ENCODE results near the gene VSTM2L.

DNA sequence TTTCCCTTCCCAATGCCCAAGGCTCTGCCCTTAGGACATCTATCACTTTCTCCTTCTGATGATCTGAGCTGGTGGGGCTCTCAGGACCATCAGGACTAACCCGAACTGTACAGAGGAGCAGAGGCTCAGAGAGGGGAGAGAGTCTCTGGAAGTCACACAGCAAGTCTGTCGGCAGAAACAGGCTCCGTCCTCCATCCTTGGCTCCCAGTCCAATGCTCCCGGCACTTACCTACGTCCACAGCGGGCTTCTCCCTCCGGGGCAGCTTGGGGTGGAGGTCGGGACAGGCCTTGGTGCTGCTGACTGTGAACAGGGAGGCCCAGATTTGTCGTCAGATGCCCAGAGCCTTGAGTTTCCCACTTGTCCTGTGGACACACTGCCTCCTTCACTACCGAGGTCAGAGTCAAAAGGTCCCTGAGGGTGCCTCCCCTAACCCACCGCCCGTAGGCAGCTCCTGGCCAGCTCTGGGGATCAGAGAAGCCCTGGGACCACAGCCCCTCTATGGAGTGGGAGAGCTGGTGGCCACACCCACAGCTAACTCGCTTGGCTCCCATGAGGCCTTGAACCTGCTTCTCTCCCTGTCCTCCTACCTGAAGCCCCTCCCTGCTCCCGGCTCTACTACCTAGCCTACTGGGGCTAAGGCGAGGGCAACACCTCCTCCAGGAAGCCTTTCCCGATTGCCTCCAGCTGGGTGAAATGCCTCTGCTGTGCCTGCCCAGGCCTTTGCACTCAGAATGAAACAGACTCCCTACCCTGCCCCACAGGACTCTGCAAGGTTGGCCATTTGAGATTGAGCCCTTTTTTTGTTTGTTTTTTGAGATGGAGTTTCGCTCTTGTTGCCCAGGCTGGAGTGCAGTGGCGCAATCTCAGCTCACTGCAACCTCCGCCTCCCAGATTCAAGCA lies 22.6 kb downstream of the VSTM2L start:
- TF ChIP-seq POLR2A (IDR thresholded peaks at IDR 0.05; ENCODE audit: low read depth, low read length) (no peak), CTCF (conservative IDR thresholded peaks at IDR 0.05; ENCODE audit: low read depth, low read length) (no peak), CHD1 (IDR thresholded peaks at IDR 0.05; ENCODE audit: low read depth, low read length) (no peak), FOS (IDR thresholded peaks at IDR 0.05; ENCODE audit: low read depth, low read length) (no peak), RCOR1 (IDR thresholded peaks at IDR 0.05; ENCODE audit: insufficient replicate concordance, low read length) (no peak), RAD21 (IDR thresholded peaks at IDR 0.05; ENCODE audit: low read length) (no peak), MXI1 (IDR thresholded peaks at IDR 0.05; ENCODE audit: borderline replicate concordance, low read depth, low read length) (no peak)
